Brain microvascular endothelial cell (primary cell): ENCODE data around the gene IP6K1.
"Not testable (repeated sequence)": the region's sequence is repeated elsewhere in the genome, so short reads cannot be mapped to it uniquely, and the experiment has no call there.

Experiments
- DNase-seq: peaks from one replicate; pipeline ENCODE4 v3.0.0-alpha.2; 2020
- H3K27ac ChIP-seq: fragments of 250-450 bp; sonication (Bioruptor Pico); 2 replicates; pipeline ENCODE4 v1.5.1; 2020; ENCODE audit warnings: mild to moderate bottlenecking, moderate library complexity
- H3K27me3 ChIP-seq: fragments of 250-450 bp; sonication (Bioruptor Pico); replicated peaks from 2 replicates; pipeline ENCODE4 v1.5.1; 2020; ENCODE audit warnings: mild to moderate bottlenecking
- H3K36me3 ChIP-seq: fragments of 250-450 bp; sonication (Bioruptor Pico); replicated peaks from 2 replicates; pipeline ENCODE4 v1.5.1; 2020; ENCODE audit warnings: mild to moderate bottlenecking
- H3K4me3 ChIP-seq: 2 replicates; pipeline ENCODE4 v1.5.1; 2011; ENCODE audit warnings: low read depth, mild to moderate bottlenecking, control low read depth, low read length, moderate library complexity
- CTCF ChIP-seq: IDR thresholded peaks from 2 replicates; pipeline ENCODE4 v1.5.1; 2011; ENCODE audit warnings: low read depth, mild to moderate bottlenecking, moderate library complexity, low read length, control low read depth, inconsistent platforms; ENCODE audit errors: missing control alignments
- in situ Hi-C: cut with HindIII; loops from 2 replicates; pipeline ENCODE4 v1.10.0; 2017; ENCODE audit warnings: low sequenced_read_pairs, low pct_ligation_motif_present

IP6K1 gene

GRCh38 chr3:49686346-49686745 lies 100.0 kb downstream of the IP6K1 start:
- DNase-seq, H3K27me3 ChIP-seq, H3K27ac ChIP-seq, in situ Hi-C loops: not testable (repeated sequence)
- Histone ChIP-seq H3K4me3 (peak overlapping the region; percentile 41), H3K36me3 (peaks cover 24% of the 10 kb centered on the region)

- H3K4me3 ChIP-seq: not testable (repeated sequence)
- H3K36me3 ChIP-seq: peaks cover 27% of the 10 kb centered on the region
Observed at GRCh38 chr3:49685846-49686245, 100.5 kb downstream of the IP6K1 start.

GRCh38 chr3:49685103-49685502 lies 101.2 kb downstream of the IP6K1 start:
- in situ Hi-C loops, H3K27me3 ChIP-seq, H3K27ac ChIP-seq, DNase-seq, H3K4me3 ChIP-seq: not testable (repeated sequence)
- peaks cover 32% of the 10 kb centered on the region for H3K36me3 ChIP-seq

More at GRCh38 chr3:49685846-49686245, 100.5 kb downstream of the IP6K1 start:
- H3K27me3 ChIP-seq, in situ Hi-C loops, DNase-seq, H3K27ac ChIP-seq: not testable (repeated sequence)

- DNase-seq, in situ Hi-C loops, H3K4me3 ChIP-seq, H3K27ac ChIP-seq, H3K27me3 ChIP-seq: not testable (repeated sequence)
- peaks cover 39% of the 10 kb centered on the region for H3K36me3 ChIP-seq
Observed at GRCh38 chr3:49684453-49684852, 101.9 kb downstream of the IP6K1 start.

DNA sequence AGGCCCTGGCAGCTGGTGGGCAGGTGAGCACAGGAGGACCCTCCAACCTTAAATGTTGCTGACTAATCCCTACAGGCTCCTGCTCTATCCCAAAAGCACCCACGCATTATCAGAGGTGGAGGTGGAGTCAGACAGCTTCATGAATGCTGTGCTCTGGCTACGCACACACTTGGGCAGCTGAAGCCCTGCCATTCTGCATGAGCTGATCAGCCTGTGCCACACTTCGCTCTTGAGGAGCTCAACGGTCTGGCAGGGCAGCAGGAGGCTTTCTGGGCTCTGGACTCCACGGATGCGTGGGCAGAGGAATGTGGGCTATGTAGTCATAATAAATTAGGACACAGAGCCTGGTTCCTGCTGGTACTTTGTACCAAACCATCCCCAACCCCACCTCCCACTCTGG lies 103.2 kb downstream of the IP6K1 start:
- Histone ChIP-seq H3K27me3 (no peaks in the 10 kb centered on the region), H3K36me3 (peaks cover 51% of the 10 kb centered on the region), H3K4me3 (no peak overlapping the region), H3K27ac (no peak overlapping the region)
- no peak for TF ChIP-seq CTCF
- no peak for DNase-seq
- in situ Hi-C loops: no loop called here

DNA sequence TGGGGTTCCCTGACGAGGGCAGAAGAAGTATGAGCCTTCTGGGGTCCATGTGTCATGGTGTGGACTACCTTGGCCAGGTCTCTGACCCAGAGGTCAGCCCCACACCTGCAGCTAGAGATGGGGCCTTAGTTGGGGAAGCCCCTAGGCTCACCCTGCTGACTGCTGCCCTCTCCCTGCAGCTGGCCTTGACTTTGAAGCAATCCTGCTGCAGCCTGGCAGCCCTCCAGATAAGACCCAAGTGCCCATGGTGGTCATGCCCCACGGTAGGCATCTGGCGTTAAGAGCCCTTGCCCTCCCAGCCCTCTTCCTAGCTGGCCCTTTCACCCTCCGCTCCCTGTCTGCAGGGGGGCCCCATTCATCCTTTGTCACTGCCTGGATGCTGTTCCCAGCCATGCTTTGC lies 104.8 kb downstream of the IP6K1 start:
- H3K4me3 ChIP-seq: no peak overlapping the region
- no peak for TF ChIP-seq CTCF
- no peaks in the 10 kb centered on the region for H3K27me3 ChIP-seq
- peaks cover 64% of the 10 kb centered on the region for H3K36me3 ChIP-seq
- DNase-seq: no peak
- in situ Hi-C loops: no loop called here
- no peak overlapping the region for H3K27ac ChIP-seq

DNA sequence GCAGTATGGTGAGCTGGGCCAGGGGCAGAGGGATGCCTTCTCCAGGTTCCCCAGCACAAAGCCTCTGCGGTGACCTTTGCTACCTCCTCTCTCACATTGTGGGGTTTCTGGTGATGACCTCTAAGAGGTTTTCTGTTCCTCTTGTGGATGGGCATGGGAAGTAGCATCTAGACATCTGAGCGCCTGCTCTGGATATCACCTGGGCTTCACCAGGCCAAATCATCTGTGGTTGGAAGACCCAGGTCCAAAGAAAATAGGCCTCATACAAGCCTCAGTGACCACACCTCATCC lies 105.2 kb downstream of the IP6K1 start:
- Histone ChIP-seq H3K36me3 (peaks cover 66% of the 10 kb centered on the region), H3K4me3 (no peak overlapping the region), H3K27ac (no peak overlapping the region), H3K27me3 (no peaks in the 10 kb centered on the region)
- TF ChIP-seq CTCF: no peak
- no peak for DNase-seq
- in situ Hi-C loops: no loop called here

GRCh38 chr3:49680493-49681231 lies 105.7 kb downstream of the IP6K1 start:
- Histone ChIP-seq H3K36me3 (peaks cover 66% of the 10 kb centered on the region), H3K4me3 (no peak overlapping the region), H3K27me3 (no peaks in the 10 kb centered on the region), H3K27ac (no peak overlapping the region)
- TF ChIP-seq CTCF: no peak
- in situ Hi-C loops: no loop called here
- DNase-seq: no peak
